SU-DHL-6 (cell line): ENCODE results near the gene TREML4.

Experiments used
- CTCF ChIP-seq: fragments of 200-600 bp; sonication (generic); IDR thresholded peaks from one replicate; pipeline ENCODE4 v1.5.1; 2017; ENCODE audit warnings: antibody characterized with exemption, mild to moderate bottlenecking, low read length, moderate library complexity; ENCODE audit not compliant: insufficient read depth, poor library complexity, severe bottlenecking
- EZH2phosphoT487 ChIP-seq: fragments of 200-600 bp; sonication (generic), shearing (Covaris generic); conservative IDR thresholded peaks from 2 replicates; pipeline ENCODE4 v1.6.1; 2018; ENCODE audit warnings: mild to moderate bottlenecking, antibody characterized with exemption, low read length, moderate library complexity, mixed read lengths

GRCh38 chr6:41186031-41186562 lies 42.1 kb upstream of the TREML4 start:
- TF ChIP-seq CTCF (no peak), EZH2phosphoT487 (no peak)
